GM12892 (cell line): ENCODE data around the gene KCNH8.

ENCODE experiments used
- POLR2A ChIP-seq: IDR thresholded peaks from 2 replicates; pipeline ENCODE4 v1.6.1; 2011; ENCODE audit warnings: low read depth, low read length, control low read depth
- POLR2AphosphoS5 ChIP-seq: IDR thresholded peaks from 2 replicates; pipeline ENCODE4 v1.6.1; 2011; ENCODE audit warnings: low read depth, low read length, control low read depth
- TAF1 ChIP-seq: IDR thresholded peaks from 2 replicates; pipeline ENCODE4 v1.6.1; 2011; ENCODE audit warnings: low read depth, mild to moderate bottlenecking, control low read depth, low read length, borderline replicate concordance

DNA sequence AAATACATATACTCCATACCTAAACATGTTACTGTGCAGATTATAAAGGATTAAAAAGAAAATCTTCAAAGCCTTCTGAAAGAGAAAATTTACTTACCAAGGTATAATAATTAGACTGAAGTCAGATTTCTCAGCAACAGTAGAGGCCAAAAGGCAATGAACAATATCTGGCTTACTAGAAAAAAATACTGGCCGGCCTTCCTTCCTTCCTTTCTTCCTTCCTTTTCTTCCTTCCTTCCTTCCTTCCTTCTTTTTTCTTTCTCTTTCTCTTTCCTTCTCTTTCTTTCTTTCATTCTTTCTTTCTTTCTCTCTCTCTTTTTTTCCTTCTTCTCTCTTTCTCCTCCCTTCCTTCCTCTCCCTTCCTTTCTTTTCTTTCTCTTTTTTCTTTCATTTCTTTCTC is 209.6 kb downstream of the KCNH8 start:
- TF ChIP-seq POLR2AphosphoS5 (no peak), TAF1 (no peak), POLR2A (no peak)
